Glomerular endothelial cell (primary cell): Measurements from ENCODE around the gene KCNK4. TPM values are rescaled to one million over a fixed set of nuclear protein-coding genes. Genes with fewer than 3 reads are reported as not detected.
"Not testable (repeated sequence)": the region's sequence is repeated elsewhere in the genome, so short reads cannot be mapped to it uniquely, and the experiment has no call there.

ENCODE experiments used
- DNase-seq: peaks from one replicate; pipeline ENCODE4 v3.0.0-alpha.2; 2011; ENCODE audit warnings: low read depth, low spot score; ENCODE audit errors: extremely low read depth
- total RNA-seq: library from RNA; depleted of rRNA; stranded (reverse); fragments of >200 nt; gene quantifications from 2 replicates; pipeline ENCODE4 v1.2.3, GENCODE V29; 2015

The KCNK4 gene
- total RNA-seq, 1 donor from 2014 or later, result not detected

DNA sequence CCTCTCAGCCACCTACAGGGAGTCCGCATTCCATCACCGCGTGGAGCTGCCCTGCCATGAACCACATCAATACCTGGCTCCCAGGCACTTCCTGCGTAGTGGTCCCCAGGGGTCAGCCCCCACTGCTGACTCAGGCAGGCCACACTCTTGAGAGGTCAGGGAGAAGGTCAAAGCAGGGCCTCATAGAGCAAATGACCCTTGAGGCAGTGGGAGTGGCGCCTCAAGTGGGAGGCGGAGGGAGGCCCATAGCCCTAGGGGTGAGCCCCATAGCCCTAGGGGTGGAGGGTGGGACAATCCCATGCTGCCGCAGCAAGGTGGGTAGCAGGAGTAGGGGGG, 31.8 kb downstream of the KCNK4 start:
- DNase-seq, result no peak

DNA sequence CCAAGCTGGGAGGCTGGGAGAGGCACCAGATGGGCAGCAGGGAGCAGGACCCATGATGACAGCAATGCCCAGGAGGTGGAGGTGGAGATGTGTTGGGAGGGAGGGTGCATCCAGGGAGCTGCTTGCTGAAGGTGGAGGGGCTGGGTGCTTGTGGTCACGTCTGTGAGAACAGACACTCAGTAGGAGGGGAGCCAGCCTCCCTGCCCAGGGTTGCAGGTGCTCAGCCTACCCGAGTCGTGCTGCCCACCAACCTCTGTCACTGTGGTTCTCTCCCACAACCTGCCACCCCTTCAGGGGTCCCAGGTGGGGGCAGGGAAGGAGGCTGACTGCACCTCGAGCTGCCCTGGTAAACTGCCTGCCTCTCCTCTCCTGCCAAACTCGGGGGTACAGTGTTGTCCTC, 32.3 kb downstream of the KCNK4 start:
- no peak for DNase-seq

DNA sequence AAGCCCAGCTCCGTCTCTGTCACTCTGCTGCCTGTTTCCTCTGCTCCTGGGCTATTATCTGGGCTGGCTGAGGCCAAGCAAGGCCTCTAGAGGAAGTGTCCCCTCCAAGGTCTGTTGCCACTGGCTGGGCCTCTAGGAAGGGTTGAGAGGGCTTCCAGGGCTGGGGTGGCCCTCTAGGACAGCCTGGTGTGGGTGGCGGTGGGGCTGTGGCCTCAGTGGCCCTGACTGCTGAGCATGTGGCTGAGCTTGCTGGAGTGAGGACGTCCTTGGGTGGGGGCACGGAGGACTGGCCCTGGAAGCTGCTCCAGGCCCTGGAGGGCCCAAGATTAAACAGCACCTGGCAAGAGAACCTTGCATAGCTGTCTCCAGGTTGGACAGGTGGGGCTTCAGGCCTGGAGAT, 32.9 kb downstream of the KCNK4 start:
- not testable (repeated sequence) for DNase-seq

DNA sequence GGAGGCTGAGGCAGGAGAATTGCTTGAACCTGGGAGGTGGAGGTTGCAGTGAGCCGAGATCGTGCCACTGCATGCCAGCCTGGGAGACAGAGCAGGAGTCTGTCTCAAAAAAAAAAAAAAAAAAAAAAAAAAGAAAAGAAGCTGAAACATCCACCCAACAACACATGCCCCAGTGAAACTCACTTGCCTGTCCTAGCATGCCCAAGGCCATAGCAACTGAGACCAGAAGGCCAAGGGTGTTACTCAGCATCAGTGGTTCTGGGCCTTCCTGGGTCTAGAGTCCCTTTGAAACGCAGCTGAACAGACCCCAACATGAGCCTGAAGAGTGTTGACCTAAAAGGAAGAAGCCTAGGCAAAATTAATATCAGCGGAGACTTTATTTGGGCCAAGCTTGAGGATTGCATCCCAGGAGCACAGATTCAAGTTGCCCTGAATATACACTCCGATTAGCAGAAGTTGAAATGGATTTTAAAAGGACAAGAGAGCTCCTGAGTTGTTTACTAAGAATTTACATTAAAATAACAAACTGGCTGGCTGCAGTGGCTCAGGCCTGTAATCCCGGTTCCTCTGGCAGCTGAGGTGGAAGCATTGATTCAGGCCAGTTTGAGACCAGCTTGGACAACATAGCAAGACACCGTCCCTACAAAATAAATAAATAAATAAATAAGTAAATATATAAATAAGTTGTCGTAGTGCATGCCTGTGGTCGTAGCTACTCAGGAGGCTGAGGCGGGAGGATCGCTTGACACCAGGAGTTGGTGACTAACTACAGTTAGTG, 33.8 kb downstream of the KCNK4 start:
- no peak for DNase-seq

DNA sequence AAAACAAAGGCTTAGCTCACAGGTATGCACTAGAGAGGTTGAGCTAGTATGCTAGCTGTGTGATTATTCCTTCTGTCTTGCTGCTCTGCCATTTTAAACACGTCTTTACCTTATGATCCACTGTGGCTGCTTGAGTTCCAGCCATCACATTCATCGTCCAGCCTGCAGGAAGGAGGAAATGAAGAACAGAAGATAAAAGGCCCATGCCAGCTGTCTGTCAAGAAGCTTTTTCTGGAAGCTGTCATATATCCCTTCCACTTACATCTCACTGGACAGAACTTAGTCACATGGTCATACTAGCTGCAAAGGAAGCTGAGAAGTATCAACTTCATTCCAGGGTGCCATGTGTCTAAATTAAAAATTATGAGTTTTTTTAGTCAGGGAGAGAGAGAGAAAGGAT, 36.3 kb downstream of the KCNK4 start:
- DNase-seq, result no peak

DNA sequence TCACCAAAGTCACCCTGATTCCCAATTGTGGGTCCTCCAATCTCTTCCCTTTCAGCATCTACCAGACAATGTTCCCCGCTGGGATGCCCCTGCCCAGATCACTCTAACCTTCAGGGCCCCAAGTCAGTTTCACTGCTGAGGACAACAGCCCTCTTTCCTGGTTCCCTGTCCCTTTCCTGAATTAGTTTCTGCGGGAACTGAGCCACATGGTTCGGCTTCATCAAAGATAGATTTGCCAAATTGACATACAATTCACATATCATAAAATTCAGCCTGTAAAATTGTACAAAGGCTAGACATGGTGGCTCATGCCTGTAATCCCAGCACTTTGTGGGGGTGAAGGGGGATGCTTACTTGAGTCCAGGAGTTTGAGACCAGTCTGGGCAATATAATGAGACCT, 36.9 kb downstream of the KCNK4 start:
- no peak for DNase-seq

DNA sequence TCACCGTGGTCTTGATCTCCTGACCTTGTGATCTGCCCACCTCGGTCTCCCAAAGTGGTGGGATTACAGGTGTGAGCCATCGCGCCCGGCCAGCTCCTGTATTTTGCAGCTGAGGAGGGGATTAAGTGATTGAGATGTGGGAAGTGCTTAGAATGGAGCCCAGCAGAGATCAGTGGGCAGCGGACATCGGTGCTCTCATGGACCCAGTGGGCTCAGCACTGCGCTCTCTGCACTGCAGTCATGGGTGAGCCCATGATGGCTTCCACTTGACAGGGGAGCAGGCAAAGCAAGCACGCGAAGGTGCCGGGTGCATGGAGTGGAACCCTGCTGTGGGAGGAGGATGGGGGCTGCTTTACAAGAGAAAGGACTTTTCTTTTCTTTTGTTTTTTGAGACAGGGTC, 39.8 kb downstream of the KCNK4 start:
- no peak for DNase-seq

DNA sequence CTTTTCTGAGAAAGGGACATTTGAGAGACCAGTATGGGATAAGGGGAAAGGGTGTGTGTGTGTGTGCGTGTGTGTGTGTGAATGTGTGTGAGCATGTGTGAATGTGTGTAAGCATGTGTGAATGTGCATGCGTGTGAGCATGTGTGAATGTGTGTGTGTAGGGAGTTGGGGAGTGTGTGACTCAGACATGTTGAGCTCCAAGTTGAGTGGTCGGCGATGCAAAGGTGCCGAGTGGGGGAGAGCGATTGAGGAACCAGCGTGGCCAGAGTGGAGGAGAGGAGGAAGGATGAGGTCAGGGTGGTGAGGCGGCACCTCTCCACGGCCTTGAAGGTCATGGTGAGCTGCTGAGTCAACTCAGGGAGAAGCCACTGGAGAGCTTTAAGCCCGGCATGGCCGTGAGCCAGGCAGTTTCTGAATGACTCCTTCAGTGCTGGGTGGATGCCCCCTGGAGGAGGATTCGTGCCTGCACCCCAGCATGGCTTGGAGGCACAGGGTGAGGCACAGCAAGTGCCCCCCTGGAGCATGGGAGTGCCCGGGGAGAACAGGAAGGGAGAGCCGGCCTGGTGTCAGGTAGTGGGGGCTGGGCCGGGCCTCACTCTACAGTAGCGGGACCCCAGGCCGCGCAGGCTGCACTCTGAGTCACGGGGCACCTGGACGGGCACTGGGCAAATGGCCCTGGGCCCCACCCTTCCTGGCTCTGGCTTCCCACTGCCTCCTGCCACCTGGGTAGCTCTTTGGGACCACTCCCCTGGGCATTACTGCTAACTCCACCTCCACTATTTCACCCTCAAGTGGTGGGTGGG, 40.7 kb downstream of the KCNK4 start:
- peak; percentile 42 for DNase-seq

DNA sequence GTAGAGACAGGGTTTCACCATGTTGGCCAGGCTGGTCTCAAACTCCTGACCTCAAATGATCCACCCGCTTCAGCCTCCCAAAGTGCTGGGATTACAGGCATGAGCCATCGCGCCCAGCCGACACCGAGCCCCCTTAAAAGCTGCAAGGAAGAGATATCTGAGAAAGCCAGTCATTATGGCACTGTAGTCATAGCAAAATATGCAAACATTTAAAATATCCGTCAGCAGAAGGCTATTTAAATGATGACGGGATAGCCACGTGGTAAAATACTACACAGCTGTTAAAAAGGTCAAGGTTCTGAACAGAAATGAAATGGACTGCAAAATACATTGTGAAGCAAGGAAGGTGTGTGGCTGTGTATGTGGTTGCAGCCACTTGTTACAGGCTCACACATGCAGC, 42.5 kb downstream of the KCNK4 start:
- DNase-seq, result no peak

DNA sequence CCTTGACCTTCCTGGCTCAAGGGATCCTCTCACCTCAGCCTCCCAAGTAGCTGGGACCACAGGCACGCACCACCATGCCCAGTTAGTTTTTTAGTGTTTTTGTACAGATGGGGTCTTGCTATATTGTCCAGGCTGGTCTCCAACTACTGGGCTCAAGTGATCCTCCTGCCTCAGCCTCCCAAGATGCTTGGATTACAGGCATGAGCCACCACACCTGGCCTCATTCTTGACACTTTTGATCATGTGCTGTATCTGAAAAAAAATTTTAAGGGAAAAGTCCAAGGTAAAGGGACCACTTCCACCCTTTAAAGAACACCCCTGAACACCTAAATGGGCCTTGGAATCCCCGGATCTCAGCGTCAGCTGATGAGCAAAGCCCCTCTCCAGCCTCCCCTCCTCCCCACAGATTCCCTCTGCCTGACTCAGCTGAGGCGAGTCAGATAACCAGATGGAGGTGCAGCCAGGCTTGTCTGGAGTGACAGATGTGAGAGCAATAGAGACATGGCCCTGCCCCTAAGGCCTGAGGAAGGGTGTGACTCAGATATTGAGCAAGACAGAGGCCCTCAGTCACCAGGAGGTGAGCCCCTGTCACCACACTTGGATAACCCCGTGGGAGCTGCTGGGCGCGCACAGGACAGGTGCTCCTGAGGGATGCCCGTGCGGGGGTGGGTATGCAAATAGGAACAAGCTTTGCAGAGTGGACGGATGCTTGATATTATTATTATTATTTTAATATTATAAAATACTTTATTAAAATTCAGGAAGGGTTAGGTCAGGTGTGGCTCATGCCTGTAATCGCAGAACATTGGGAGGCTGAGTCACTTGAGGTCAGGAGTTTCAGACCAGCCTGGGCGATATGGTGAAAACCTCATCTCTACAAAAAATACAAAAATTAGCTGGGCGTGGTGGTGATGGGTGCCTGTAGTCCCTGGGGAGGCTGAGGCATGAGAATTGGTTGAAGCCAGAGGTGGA, 43.9 kb downstream of the KCNK4 start:
- DNase-seq, result no peak

DNA sequence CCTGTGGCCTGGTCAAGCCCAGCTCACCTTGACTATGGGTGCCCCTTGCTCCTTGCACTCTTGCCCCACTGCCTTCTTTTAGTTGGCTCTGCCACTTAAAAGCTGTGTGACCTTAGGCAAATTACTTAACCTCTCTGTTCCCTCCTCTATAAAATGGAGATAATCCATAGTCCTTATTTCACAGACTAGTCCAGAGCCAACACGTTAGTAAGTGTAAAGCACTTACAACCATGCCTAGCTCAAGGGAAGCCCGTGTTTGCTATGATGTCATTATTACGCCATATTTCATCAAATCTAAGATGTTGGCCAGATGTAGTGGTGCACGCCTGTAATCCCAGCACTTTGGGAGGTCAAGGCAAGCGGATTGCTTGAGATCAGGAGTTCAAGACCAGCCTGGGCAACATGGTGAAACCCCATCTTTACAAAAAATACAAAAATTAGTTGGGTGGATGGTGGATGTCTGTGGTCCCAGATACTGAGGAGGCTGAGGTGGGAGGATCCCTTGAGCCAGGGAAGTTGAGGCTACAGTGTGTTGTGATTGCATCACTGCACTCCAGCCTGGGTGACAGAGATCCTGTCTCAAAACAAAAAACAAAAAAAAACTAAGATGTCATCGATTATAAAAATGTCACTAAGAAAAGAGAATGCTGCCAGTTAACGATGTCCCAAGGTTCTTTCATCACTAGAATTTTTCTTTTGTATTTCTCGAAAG, 46.6 kb downstream of the KCNK4 start:
- no peak for DNase-seq

DNA sequence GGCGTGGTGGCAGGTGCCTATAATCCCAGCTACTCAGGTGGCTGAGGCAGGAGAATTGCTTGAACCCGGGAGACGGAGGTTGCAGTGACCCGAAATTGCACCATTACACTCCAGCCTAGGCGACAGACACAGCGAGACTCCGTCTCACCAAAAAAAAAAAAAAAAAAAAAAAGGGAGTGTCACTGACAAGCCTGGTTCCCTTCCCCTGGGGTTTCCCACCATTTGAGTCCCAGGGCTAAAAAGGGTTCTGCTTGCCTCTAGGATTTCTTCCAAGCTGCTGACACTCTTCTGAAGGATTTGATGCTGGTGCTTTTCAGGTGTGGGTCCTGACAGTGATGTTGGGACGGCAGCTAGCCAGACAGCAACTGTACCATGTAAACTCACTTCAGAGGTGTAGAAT, 47.6 kb downstream of the KCNK4 start:
- DNase-seq, result no peak

DNA sequence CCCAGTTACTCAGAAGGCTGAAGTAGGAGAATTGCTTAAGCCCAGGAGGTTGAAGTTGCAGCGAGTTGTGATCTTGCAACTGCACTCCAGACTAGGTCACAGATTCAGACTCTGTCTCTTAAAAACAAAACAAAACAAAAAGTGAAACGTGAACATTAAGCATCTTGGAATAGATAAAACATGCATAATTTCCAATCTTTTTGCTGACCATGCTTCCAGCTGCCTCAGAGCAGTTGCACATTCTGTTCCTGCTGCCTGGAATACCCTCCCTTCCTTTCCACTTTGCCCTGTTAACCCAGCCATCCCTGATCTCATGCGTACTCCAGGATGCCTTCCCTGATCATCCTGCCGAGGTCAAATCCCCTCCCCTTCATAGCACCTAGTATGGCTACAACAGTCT, 48.2 kb downstream of the KCNK4 start:
- no peak for DNase-seq

DNA sequence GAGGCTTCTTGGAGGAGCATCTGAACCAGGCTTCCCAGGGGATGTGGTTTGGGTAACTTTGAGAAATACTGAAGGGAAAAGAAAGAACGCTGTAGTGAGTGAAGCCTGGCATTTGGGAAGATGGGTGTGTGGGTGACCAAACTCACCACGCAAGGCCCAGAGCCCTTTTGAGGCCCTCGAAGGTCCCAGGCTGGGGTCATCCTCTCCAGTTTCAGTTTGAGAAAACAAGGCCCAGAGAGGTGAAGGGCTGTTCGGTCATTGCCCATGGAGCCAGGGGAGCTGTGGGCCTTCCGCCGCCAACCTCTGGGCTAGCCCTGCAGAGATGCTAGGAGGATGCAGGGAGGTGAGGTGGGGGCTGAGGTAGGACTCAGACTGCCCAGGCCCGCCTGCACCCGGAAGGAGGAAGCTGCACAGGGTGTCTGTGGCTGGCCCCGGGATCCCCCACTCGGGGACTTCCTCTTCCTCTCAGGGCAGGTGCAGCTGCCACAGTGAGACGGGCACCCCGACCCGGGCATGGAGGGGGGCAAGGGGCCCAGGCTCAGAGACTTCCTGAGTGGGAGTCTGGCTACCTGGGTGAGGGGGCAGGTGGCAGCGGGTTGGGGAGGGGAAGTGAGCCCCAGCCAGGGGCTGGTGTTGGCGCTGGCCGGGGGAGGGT, 48.8 kb downstream of the KCNK4 start, which contains the start of gene CCDC88B:
Gene CCDC88B (plus strand): TSS at position 451 of the 655 bp plus-strand sequence. CDS start 63 bp downstream, at position 514.
- DNase-seq, result no peak

DNA sequence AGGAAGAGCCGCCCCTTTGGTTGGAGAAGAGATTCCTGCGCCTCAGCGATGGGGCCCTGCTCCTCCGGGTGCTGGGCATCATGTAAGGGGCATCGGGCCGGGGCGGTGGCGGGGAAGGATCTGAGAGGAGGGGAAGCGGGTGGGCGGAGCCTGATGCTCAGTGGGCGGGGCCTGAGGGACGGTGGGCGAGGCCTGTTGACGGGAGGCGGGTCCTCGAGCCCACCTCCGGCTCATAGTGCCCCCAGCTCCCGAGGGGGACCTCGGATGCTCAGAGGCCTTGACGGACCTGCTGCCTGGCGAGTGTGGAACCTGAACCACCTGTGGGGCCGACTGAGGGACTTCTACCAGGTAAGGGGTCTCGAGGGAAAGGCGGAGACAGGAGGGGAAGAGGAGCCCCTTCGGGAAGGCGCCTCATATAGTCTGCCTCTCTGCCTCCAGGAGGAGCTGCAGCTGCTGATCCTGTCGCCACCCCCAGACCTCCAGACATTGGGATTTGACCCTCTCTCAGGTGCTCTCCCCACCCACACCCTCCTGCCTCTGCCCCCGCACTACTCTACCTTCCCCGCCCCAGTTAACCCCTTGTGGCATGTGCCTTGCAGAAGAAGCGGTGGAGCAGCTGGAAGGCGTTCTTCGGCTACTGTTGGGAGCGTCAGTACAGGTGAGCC, 49.7 kb downstream of the KCNK4 start:
- DNase-seq, result no peak

DNA sequence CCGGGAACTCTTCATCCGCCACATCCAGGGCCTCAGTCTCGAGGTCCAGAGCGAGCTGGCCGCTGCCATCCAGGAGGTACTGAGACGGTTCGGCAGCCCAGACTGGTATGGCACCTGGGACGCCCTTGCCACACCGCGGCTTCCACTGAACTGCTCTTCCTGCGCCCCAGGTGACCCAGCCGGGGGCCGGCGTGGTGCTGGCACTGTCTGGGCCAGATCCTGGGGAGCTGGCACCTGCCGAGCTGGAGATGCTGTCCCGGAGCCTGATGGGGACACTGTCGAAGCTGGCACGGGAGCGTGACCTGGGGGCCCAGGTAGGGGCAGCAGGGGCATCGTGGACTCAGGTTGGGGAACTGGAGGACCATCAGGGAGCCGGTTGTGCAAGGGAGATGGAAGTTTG, 50.3 kb downstream of the KCNK4 start:
- DNase-seq, result no peak

DNA sequence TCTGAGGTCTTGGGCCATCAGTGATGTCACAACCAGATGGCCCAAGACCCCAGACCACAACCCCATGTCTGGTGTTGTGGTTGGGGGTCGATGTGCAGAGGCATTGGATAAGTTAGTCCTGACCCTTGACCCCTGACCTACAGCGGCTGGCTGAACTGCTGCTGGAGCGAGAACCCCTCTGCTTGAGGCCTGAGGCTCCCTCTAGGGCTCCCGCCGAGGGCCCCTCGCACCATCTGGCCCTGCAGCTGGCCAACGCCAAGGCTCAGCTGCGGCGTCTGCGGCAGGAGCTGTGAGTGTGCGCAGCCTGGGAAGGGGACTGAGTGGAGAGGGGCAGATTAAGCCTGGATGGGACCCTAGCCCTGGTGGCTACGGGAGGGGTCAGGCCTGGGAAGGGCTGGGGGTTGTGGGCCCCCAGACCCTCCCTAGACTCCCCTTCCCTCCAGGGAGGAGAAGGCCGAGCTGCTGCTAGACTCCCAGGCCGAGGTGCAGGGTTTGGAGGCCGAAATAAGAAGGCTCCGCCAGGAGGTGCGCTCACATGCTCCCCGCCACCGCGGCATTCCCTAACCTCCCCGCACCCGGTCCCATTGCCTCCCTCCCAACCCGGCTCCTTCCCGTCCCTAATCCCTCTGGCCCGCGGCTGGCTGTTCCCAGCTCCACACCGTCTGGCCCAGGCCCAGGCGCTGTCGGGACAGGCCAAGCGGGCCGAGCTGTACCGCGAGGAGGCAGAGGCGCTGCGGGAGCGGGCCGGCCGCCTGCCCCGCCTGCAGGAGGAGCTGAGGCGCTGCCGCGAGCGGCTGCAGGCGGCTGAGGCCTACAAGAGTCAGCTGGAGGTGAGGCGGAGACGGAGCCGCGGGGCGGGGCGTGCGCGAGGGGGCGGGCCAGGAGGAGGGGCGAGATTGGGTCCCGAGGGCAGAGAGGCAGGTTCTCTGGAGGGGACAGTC, 51.0 kb downstream of the KCNK4 start:
- DNase-seq, result no peak
